Epidermal melanocyte (primary cell): ENCODE results near the gene BRMS1.

Source experiments
- DNase-seq: peaks from one replicate; pipeline ENCODE4 v3.0.0; 2011; ENCODE audit warnings: low spot score; ENCODE audit not compliant: insufficient read length

BRMS1 gene

GRCh38 chr11:66338276-66339161 lies 6.4 kb downstream of the BRMS1 start:
- DNase-seq: no peak

GRCh38 chr11:66337103-66337899 lies 7.6 kb downstream of the BRMS1 start:
- DNase-seq: no peak

- DNase-seq: peak; percentile 93
Observed at GRCh38 chr11:66336234-66337102, 8.4 kb downstream of the BRMS1 start, which contains the start of gene RIN1. Gene RIN1 (minus strand): TSS chr11:66336434. CDS start chr11:66336402, 32 bp downstream.

- peak; percentile 37 for DNase-seq
Observed at GRCh38 chr11:66335531-66336233, 9.2 kb downstream of the BRMS1 start.

- DNase-seq: peak; percentile 10
Observed at GRCh38 chr11:66334605-66335442, 10.1 kb downstream of the BRMS1 start.

GRCh38 chr11:66333896-66334604 lies 10.9 kb downstream of the BRMS1 start:
- DNase-seq: peak; percentile 9

- no peak for DNase-seq
Observed at GRCh38 chr11:66333220-66333877, 11.6 kb downstream of the BRMS1 start.

GRCh38 chr11:66332371-66333219 lies 12.3 kb downstream of the BRMS1 start:
- no peak for DNase-seq

GRCh38 chr11:66331542-66332370 lies 13.1 kb downstream of the BRMS1 start:
- no peak for DNase-seq

- DNase-seq: no peak
Observed at GRCh38 chr11:66330931-66331330, 14.0 kb downstream of the BRMS1 start.

GRCh38 chr11:66329165-66329673 lies 15.7 kb downstream of the BRMS1 start:
- DNase-seq: peak; percentile 10

- peak; percentile 91 for DNase-seq
Observed at GRCh38 chr11:66328302-66329144, 16.4 kb downstream of the BRMS1 start.

GRCh38 chr11:66328031-66328301 lies 16.9 kb downstream of the BRMS1 start:
- no peak for DNase-seq

GRCh38 chr11:66327171-66328030 lies 17.5 kb downstream of the BRMS1 start:
- no peak for DNase-seq
